HG03108 (cell line): ENCODE measurements around the gene GTSE1.

Experiments used
- ATAC-seq: cut with Tn5 transposase; IDR thresholded peaks from one replicate; pipeline ENCODE4 v1.9.1; 2021; ENCODE audit warnings: moderate library complexity; ENCODE audit not compliant: unreplicated experiment

The GTSE1 gene

DNA sequence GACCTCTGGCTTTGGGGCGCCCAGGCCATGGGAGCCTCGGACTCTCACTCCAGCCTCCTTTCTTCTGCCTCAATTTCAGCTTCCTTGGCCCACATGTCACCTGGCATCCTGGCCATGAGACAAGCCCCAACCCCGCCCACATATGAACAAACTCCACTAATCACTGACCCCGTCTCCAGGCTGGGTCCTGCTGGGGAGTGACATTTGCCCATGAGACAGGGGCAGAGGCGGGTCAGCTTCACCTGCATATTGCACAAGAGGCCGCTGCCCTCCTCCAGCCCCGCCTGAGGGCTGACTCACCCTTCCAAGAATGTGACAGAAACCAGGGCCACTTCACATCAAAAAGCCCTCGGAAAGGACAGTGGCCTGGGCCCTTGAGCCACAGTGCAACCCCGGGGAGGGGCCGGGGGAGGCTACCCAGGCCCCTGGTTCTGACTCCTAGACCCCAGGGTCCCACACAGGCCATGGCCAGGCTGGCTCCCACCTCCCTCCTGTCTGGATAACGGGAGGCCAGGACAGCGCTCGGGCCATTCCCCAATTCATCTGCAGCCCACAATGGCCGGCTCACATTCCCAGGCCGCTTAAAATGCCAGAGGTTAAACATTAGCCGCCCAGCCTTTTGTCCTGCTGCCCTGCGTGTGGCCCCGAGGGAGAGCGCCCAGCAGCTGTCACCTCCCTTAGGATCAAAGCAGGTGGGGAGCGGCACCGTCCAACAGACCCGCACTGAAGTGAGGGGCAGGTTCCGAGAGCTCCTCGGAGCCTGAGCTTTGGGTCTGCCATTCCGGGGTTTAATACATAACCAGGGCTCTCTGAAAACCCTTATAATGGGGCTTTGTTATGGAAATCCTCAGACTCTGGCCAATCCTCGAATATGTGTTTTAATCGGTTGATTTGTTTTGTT is 81.1 kb downstream of the GTSE1 start:
- ATAC-seq = no peak

DNA sequence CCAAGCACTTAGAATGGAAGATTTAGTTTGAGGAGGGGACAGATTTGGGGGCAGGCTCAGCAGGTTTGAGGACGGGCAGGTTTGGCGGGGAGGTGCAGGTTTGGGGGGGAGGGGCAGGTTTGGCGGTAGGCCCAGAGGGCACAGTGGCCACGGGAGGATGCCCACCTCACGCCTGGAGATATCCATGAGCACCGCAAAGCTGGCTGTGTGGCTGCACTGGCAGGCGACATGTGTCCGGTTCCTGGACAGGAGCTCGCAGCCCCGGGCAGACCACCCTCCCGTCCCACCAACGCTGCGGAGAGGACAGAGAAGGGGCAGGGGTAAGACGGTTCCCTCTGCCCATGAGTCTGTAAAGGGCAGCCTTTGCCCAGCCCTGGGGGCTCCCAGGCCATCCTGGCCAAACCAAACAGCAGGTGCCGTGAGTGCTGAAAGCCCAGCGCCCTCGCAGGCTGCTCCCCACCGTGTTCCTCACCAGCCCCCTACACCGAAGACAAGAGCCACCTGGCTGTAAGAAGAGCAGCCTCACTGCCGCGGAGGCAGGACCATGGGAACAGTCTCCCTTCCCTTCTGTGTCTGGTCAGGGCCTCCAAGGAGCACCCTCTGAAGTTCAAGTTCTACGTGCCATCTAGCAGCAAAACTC is 81.9 kb downstream of the GTSE1 start:
- no peak for ATAC-seq

DNA sequence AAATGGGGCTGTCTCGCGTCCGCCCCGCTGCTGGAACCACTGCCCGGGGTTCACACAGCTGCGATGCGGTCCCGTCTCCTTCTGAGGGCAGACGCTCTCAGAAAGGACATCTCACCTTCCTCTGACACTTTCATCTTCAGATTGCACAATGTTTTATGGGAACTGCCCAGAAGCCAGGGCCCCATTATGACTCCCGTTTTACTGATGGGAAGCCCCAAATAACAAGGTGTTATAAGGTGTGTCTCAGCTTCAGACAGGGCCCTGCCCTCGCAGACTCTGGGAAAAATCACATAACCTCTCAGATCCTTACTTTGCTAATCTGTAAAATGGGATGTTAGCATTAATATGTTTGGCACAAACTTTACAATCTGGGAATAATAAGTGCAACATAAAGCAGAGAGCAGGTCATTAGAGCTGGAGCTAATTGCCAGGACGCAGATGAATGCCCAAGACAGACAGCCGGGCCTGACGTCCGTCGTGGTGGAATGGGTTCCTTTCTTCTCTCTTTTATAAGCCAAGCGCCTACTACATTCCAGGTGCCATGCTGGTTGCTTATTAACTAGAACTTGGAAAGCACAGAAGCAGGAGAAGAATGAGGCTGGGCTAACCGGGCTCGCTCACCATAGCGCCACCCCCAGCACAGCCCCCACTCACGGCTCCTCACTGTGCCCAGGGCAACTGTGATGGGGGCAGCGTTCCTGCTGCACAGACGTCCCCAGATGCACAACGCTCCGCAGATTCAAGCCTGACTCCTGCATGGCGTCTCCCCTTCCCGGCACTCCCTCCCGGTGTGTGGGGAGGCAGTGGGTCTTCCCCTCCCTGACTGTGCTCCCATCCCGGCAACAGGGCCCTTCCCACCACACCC is 82.6 kb downstream of the GTSE1 start:
- no peak for ATAC-seq

- no peak for ATAC-seq
Measured at GRCh38 chr22:46380069-46380468, 83.4 kb downstream of the GTSE1 start.
